H1 (cell line): ENCODE results near the gene MGRN1. TPM values are rescaled to one million over a fixed set of nuclear protein-coding genes. Genes with fewer than 3 reads are reported as not detected.

Experiments used
- BACH1 ChIP-seq: IDR thresholded peaks from 2 replicates; pipeline ENCODE4 v1.6.1; 2012; ENCODE audit warnings: low read length, improper control_type of control experiment
- CHD2 ChIP-seq: IDR thresholded peaks from 2 replicates; pipeline ENCODE4 v1.6.1; 2012; ENCODE audit warnings: low read length, improper control_type of control experiment
- FOSL1 ChIP-seq: IDR thresholded peaks from 2 replicates; pipeline ENCODE4 v1.6.1; 2011; ENCODE audit warnings: mild to moderate bottlenecking, low read depth, low read length, moderate library complexity; ENCODE audit not compliant: insufficient read depth
- NANOG ChIP-seq: IDR thresholded peaks from 2 replicates; pipeline ENCODE4 v1.6.1; 2011; ENCODE audit warnings: low read length, low read depth, mild to moderate bottlenecking, inconsistent platforms; ENCODE audit not compliant: insufficient read depth, poor library complexity, severe bottlenecking
- TEAD4 ChIP-seq: IDR thresholded peaks from 2 replicates; pipeline ENCODE4 v1.6.1; 2012; ENCODE audit warnings: low read depth, low read length, inconsistent platforms, mixed read lengths
- polyA plus RNA-seq, 7 experiments: library from polyadenylated mRNA; depleted of rRNA in 3 of 7; stranded (reverse) in 5 of 7; unstranded in 2 of 7; fragments of >200 nt in 5 of 7; fragments of 200-250 nt in 2 of 7; gene quantifications; 1 replicate in 5 of 7; 2 replicates in 1 of 7; 4 replicates in 1 of 7; pipeline versions ENCODE4 v1.2.1 to v1.2.3, GENCODE V29; 2011 to 2013; ENCODE audit warnings: missing spikeins in 2 of 7, mixed read lengths in 2 of 7
- total RNA-seq: library from RNA; stranded (reverse); fragmentation: NEBNext Ultra II Directional; extraction: Animal tissue kit (Norgen Biotek cat#: 25700); gene quantifications from 2 replicates; pipeline ENCODE4 v1.2.1, GENCODE V29; 2021
- TF ChIP-seq, protein P1 (sequence below): IDR thresholded peaks from 2 replicates; pipeline ENCODE4 v1.6.1; 2011; ENCODE audit warnings: low read depth, mild to moderate bottlenecking, low read length; ENCODE audit not compliant: insufficient read depth
- TF ChIP-seq, protein P2 (sequence below): fragments of 300-600 bp; sonication (generic); IDR thresholded peaks from 2 replicates; pipeline ENCODE4 v1.7.1; 2012; ENCODE audit warnings: low read length, moderate library complexity, mild to moderate bottlenecking, inconsistent platforms; ENCODE audit not compliant: insufficient replicate concordance

Gene MGRN1
- total and polyA plus RNA-seq, 2 of the 8 experiments (the other 6 are each of a cell fraction or from before 2014, with no cell fraction given): 15.0 to 82.3 TPM

DNA sequence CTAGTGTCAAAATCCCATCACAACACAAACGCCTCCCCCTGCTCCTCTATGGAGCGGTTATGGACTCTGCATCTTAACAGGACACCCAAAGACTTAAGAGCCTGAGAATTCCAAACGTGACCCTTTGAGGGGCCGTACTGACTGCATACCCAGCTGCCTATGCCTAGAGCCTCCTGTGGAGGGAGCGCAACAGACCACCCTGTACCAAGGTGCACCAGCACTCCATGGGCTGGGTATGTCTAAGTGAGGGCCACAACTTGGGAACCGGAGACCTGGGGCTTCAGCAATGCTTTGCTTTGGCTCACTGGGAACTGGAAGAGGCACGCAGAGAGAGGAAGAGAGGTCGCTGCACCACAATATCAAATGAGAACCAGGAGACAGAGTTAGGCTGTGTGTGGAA lies 104.0 kb downstream of the MGRN1 start (continued):
- TF ChIP-seq FOSL1 (no peak), BACH1 (no peak), CHD2 (no peak), TEAD4 (no peak), NANOG (no peak)
- TF ChIP-seq, protein P1, sequence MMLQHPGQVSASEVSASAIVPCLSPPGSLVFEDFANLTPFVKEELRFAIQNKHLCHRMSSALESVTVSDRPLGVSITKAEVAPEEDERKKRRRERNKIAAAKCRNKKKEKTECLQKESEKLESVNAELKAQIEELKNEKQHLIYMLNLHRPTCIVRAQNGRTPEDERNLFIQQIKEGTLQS: no peak
- TF ChIP-seq, protein P2, sequence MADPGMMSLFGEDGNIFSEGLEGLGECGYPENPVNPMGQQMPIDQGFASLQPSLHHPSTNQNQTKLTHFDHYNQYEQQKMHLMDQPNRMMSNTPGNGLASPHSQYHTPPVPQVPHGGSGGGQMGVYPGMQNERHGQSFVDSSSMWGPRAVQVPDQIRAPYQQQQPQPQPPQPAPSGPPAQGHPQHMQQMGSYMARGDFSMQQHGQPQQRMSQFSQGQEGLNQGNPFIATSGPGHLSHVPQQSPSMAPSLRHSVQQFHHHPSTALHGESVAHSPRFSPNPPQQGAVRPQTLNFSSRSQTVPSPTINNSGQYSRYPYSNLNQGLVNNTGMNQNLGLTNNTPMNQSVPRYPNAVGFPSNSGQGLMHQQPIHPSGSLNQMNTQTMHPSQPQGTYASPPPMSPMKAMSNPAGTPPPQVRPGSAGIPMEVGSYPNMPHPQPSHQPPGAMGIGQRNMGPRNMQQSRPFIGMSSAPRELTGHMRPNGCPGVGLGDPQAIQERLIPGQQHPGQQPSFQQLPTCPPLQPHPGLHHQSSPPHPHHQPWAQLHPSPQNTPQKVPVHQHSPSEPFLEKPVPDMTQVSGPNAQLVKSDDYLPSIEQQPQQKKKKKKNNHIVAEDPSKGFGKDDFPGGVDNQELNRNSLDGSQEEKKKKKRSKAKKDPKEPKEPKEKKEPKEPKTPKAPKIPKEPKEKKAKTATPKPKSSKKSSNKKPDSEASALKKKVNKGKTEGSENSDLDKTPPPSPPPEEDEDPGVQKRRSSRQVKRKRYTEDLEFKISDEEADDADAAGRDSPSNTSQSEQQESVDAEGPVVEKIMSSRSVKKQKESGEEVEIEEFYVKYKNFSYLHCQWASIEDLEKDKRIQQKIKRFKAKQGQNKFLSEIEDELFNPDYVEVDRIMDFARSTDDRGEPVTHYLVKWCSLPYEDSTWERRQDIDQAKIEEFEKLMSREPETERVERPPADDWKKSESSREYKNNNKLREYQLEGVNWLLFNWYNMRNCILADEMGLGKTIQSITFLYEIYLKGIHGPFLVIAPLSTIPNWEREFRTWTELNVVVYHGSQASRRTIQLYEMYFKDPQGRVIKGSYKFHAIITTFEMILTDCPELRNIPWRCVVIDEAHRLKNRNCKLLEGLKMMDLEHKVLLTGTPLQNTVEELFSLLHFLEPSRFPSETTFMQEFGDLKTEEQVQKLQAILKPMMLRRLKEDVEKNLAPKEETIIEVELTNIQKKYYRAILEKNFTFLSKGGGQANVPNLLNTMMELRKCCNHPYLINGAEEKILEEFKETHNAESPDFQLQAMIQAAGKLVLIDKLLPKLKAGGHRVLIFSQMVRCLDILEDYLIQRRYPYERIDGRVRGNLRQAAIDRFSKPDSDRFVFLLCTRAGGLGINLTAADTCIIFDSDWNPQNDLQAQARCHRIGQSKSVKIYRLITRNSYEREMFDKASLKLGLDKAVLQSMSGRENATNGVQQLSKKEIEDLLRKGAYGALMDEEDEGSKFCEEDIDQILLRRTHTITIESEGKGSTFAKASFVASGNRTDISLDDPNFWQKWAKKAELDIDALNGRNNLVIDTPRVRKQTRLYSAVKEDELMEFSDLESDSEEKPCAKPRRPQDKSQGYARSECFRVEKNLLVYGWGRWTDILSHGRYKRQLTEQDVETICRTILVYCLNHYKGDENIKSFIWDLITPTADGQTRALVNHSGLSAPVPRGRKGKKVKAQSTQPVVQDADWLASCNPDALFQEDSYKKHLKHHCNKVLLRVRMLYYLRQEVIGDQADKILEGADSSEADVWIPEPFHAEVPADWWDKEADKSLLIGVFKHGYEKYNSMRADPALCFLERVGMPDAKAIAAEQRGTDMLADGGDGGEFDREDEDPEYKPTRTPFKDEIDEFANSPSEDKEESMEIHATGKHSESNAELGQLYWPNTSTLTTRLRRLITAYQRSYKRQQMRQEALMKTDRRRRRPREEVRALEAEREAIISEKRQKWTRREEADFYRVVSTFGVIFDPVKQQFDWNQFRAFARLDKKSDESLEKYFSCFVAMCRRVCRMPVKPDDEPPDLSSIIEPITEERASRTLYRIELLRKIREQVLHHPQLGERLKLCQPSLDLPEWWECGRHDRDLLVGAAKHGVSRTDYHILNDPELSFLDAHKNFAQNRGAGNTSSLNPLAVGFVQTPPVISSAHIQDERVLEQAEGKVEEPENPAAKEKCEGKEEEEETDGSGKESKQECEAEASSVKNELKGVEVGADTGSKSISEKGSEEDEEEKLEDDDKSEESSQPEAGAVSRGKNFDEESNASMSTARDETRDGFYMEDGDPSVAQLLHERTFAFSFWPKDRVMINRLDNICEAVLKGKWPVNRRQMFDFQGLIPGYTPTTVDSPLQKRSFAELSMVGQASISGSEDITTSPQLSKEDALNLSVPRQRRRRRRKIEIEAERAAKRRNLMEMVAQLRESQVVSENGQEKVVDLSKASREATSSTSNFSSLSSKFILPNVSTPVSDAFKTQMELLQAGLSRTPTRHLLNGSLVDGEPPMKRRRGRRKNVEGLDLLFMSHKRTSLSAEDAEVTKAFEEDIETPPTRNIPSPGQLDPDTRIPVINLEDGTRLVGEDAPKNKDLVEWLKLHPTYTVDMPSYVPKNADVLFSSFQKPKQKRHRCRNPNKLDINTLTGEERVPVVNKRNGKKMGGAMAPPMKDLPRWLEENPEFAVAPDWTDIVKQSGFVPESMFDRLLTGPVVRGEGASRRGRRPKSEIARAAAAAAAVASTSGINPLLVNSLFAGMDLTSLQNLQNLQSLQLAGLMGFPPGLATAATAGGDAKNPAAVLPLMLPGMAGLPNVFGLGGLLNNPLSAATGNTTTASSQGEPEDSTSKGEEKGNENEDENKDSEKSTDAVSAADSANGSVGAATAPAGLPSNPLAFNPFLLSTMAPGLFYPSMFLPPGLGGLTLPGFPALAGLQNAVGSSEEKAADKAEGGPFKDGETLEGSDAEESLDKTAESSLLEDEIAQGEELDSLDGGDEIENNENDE: no peak
- TF ChIP-seq, all 59 proteins: peak for 0
